Karpas-422 (cell line): ENCODE results near the gene IQGAP1. TPM values are rescaled to one million over a fixed set of nuclear protein-coding genes. Genes with fewer than 3 reads are reported as not detected.
"Not testable (repeated sequence)": the region's sequence is repeated elsewhere in the genome, so short reads cannot be mapped to it uniquely, and the experiment has no call there.

ENCODE experiments used
- DNase-seq: peaks from one replicate; pipeline ENCODE4 v3.0.0-alpha.2; 2015
- H2AFZ ChIP-seq: fragments of 200-600 bp; sonication (generic); 2 replicates; pipeline ENCODE4 v1.6.1; 2014; ENCODE audit warnings: antibody characterized with exemption, low read length, mixed read lengths
- H3K27ac ChIP-seq: fragments of 200-600 bp; sonication (generic); 2 replicates; pipeline ENCODE4 v1.5.1; 2014; ENCODE audit warnings: mild to moderate bottlenecking, low read length, moderate library complexity
- H3K27me3 ChIP-seq: fragments of 200-600 bp; sonication (generic); 2 replicates; pipeline ENCODE4 v1.6.1; 2014; ENCODE audit warnings: low read length, mixed read lengths
- H3K36me3 ChIP-seq: fragments of 200-600 bp; sonication (generic); 2 replicates; pipeline ENCODE4 v1.6.1; 2014; ENCODE audit warnings: low read length, mixed read lengths; ENCODE audit not compliant: insufficient read depth
- H3K4me1 ChIP-seq: fragments of 200-600 bp; sonication (generic); 2 replicates; pipeline ENCODE4 v1.6.1; 2014; ENCODE audit warnings: mild to moderate bottlenecking, low read length, mixed read lengths
- H3K4me2 ChIP-seq: fragments of 200-600 bp; sonication (generic); 2 replicates; pipeline ENCODE4 v1.6.1; 2014; ENCODE audit warnings: low read length, low read depth, mild to moderate bottlenecking; ENCODE audit not compliant: poor library complexity, severe bottlenecking
- H3K4me3 ChIP-seq: fragments of 200-600 bp; sonication (generic); 2 replicates; pipeline ENCODE4 v1.5.1; 2014; ENCODE audit warnings: mild to moderate bottlenecking, antibody characterized with exemption, low read length, mixed read lengths
- H3K79me2 ChIP-seq: fragments of 200-600 bp; sonication (generic); 2 replicates; pipeline ENCODE4 v1.6.1; 2014; ENCODE audit warnings: mild to moderate bottlenecking, low read length, mixed read lengths
- H3K9ac ChIP-seq: fragments of 200-600 bp; sonication (generic); 2 replicates; pipeline ENCODE4 v1.6.0; 2014; ENCODE audit warnings: low read length
- H3K9me2 ChIP-seq: fragments of 200-600 bp; sonication (generic), shearing (Covaris generic); replicated peaks from 2 replicates; pipeline ENCODE4 v1.6.0; 2014; ENCODE audit warnings: mild to moderate bottlenecking, low read length, moderate library complexity; ENCODE audit not compliant: insufficient read depth
- H3K9me3 ChIP-seq: fragments of 300-700, 200-600 bp; sonication (generic); 2 replicates; pipeline ENCODE4 v1.6.1; 2014; ENCODE audit warnings: low read length, mixed read lengths
- H4K20me1 ChIP-seq: fragments of 200-600 bp; sonication (generic); 2 replicates; pipeline ENCODE4 v1.6.1; 2014; ENCODE audit warnings: mild to moderate bottlenecking, antibody characterized with exemption, low read length, low read depth; ENCODE audit not compliant: insufficient read depth
- total RNA-seq: library from RNA; depleted of rRNA; stranded (reverse); fragments of >200 nt; shearing (Covaris generic); gene quantifications from 2 replicates; pipeline ENCODE4 v1.2.3, GENCODE V29; 2014; ENCODE audit warnings: low replicate concordance

The IQGAP1 gene
- total RNA-seq, 1 experiment from 2014 or later: 122 TPM

GRCh38 chr15:90495067-90495466 is 107.0 kb downstream of the IQGAP1 start:
- H3K9ac ChIP-seq: no peak overlapping the region
- no peaks in the 10 kb centered on the region for H3K4me1 ChIP-seq
- H3K4me2 ChIP-seq: no peak overlapping the region
- H3K9me3 ChIP-seq: no peaks in the 10 kb centered on the region
- no peaks in the 10 kb centered on the region for H3K79me2 ChIP-seq
- H3K9me2 ChIP-seq: no peaks in the 10 kb centered on the region
- H4K20me1 ChIP-seq: no peaks in the 10 kb centered on the region
- H2AFZ ChIP-seq: no peak overlapping the region
- H3K27ac ChIP-seq: no peak overlapping the region
- no peaks in the 10 kb centered on the region for H3K27me3 ChIP-seq
- H3K36me3 ChIP-seq: peaks cover 9% of the 10 kb centered on the region; the same call in 1 of the 2 replicates
- DNase-seq: no peak
- H3K4me3 ChIP-seq: no peak overlapping the region

- Histone ChIP-seq H3K4me3 (no peak overlapping the region), H3K9me3 (no peaks in the 10 kb centered on the region), H2AFZ (no peak overlapping the region), H3K27me3 (no peaks in the 10 kb centered on the region), H3K4me1 (no peaks in the 10 kb centered on the region), H3K36me3 (peaks cover 9% of the 10 kb centered on the region; the same call in 1 of the 2 replicates), H3K9me2 (no peaks in the 10 kb centered on the region), H4K20me1 (no peaks in the 10 kb centered on the region), H3K4me2 (no peak overlapping the region), H3K27ac (no peak overlapping the region), H3K79me2 (no peaks in the 10 kb centered on the region), H3K9ac (no peak overlapping the region)
- DNase-seq: no peak
Observed at GRCh38 chr15:90496791-90497190, 108.7 kb downstream of the IQGAP1 start.

DNA sequence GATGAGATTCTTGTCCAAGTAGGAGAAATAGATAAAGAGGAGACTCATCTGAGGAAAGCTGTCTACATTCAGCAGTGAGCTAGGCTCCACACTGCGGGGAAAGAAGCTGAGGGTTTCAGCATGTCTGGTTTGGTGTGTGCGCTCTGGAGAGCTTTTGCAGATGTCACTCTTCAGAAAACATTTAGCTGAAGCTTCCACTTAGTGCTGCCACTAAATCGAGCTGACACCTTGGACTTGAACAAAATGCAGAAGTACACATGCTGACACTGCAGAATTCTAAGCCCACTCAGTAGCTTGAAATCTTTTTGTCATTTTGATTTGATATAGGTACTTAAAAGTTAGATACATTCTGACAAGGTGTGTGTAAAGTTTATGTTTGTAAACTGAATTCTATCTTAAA is 109.3 kb downstream of the IQGAP1 start:
- no peaks in the 10 kb centered on the region for H3K27me3 ChIP-seq
- peaks cover 9% of the 10 kb centered on the region; the same call in 1 of the 2 replicates for H3K36me3 ChIP-seq
- H4K20me1 ChIP-seq: no peaks in the 10 kb centered on the region
- H3K4me2 ChIP-seq: no peak overlapping the region
- H3K9ac ChIP-seq: no peak overlapping the region
- H3K9me3 ChIP-seq: no peaks in the 10 kb centered on the region
- no peak overlapping the region for H3K27ac ChIP-seq
- H3K9me2 ChIP-seq: no peaks in the 10 kb centered on the region
- H2AFZ ChIP-seq: no peak overlapping the region
- DNase-seq: no peak
- no peaks in the 10 kb centered on the region for H3K79me2 ChIP-seq
- no peak overlapping the region for H3K4me3 ChIP-seq
- H3K4me1 ChIP-seq: no peaks in the 10 kb centered on the region

DNA sequence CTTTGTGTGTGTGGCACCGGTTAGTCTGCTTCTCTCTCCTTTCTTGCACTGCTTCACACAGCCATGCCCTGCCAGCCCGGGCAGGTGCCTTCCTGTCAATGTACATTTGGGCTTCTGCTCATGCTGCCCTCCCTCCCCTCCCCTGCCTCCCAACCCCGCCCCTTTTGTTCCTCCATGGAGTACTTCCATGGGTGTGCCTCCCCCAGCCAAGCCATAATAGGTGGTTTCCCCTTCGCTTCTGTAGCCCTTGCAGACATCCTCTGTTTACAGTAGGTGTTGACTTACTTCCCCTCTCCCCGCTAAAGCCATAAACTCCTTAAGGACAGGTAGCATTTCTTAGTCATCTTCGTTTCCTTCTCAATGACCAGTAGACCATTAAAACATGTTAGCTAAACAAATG is 109.9 kb downstream of the IQGAP1 start:
- Histone ChIP-seq H3K36me3 (peaks cover 4% of the 10 kb centered on the region; the same call in 1 of the 2 replicates), H3K9me2 (no peaks in the 10 kb centered on the region), H3K79me2 (no peaks in the 10 kb centered on the region), H3K27ac (no peak overlapping the region), H3K4me3 (no peak overlapping the region), H3K9ac (no peak overlapping the region), H3K4me1 (no peaks in the 10 kb centered on the region), H2AFZ (no peak overlapping the region), H4K20me1 (no peaks in the 10 kb centered on the region), H3K4me2 (no peak overlapping the region), H3K9me3 (no peaks in the 10 kb centered on the region), H3K27me3 (no peaks in the 10 kb centered on the region)
- DNase-seq: no peak

DNA sequence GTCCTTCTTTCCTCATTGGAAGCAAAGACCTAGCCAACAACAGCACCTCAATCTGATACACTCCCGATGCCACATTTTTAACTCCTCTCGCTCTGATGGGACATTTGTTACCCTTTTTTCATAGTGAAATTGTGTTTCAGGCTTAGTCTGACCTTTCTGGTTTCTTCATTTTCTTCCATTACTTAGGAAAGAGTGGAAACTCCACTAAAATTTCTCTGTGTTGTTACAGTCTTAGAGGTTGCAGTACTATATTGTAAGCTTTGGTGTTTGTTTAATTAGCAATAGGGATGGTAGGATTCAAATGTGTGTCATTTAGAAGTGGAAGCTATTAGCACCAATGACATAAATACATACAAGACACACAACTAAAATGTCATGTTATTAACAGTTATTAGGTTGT is 112.1 kb downstream of the IQGAP1 start:
- no peaks in the 10 kb centered on the region; the same call in 1 of the 2 replicates for H3K36me3 ChIP-seq
- no peak overlapping the region for H3K9ac ChIP-seq
- no peak overlapping the region for H3K27ac ChIP-seq
- no peak overlapping the region for H3K4me3 ChIP-seq
- no peak for DNase-seq
- no peaks in the 10 kb centered on the region for H3K9me3 ChIP-seq
- H4K20me1 ChIP-seq: no peaks in the 10 kb centered on the region
- no peaks in the 10 kb centered on the region for H3K27me3 ChIP-seq
- H3K79me2 ChIP-seq: no peaks in the 10 kb centered on the region
- no peaks in the 10 kb centered on the region for H3K4me1 ChIP-seq
- no peak overlapping the region for H2AFZ ChIP-seq
- no peaks in the 10 kb centered on the region for H3K9me2 ChIP-seq
- no peak overlapping the region for H3K4me2 ChIP-seq

DNA sequence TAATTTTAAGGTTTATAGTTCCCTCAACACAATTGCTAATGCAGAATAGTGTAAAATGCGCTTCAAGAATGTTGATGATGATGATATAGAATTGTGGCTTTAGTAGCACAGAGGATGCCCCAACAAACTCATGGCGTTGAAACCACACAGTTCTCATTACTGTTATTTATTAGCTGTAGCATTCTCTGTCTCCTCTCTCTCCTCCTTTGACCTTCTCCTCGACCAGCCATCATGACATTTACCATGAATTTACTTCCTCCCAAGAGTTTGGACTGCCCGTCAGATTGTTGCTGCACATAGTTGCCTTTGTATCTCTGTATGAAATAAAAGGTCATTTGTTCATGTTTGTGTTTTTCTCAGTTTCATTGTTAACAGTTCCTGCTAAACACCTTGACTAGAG is 113.9 kb downstream of the IQGAP1 start:
- DNase-seq: no peak
- H3K27me3 ChIP-seq: no peaks in the 10 kb centered on the region
- H3K9ac ChIP-seq: no peak overlapping the region
- no peaks in the 10 kb centered on the region for H3K4me1 ChIP-seq
- no peak overlapping the region for H2AFZ ChIP-seq
- H3K9me2 ChIP-seq: no peaks in the 10 kb centered on the region
- no peaks in the 10 kb centered on the region; the same call in 1 of the 2 replicates for H3K36me3 ChIP-seq
- H3K27ac ChIP-seq: no peak overlapping the region
- H4K20me1 ChIP-seq: no peaks in the 10 kb centered on the region
- no peaks in the 10 kb centered on the region for H3K9me3 ChIP-seq
- no peak overlapping the region for H3K4me2 ChIP-seq
- no peaks in the 10 kb centered on the region for H3K79me2 ChIP-seq
- H3K4me3 ChIP-seq: no peak overlapping the region

- not testable (repeated sequence) for H3K9ac ChIP-seq, H3K27me3 ChIP-seq, DNase-seq, H3K79me2 ChIP-seq, H3K4me1 ChIP-seq, H3K27ac ChIP-seq, H3K36me3 ChIP-seq, H3K9me2 ChIP-seq, H3K4me2 ChIP-seq, H2AFZ ChIP-seq, H4K20me1 ChIP-seq, H3K9me3 ChIP-seq, H3K4me3 ChIP-seq
Observed at GRCh38 chr15:90510781-90511180, 122.7 kb downstream of the IQGAP1 start.

DNA sequence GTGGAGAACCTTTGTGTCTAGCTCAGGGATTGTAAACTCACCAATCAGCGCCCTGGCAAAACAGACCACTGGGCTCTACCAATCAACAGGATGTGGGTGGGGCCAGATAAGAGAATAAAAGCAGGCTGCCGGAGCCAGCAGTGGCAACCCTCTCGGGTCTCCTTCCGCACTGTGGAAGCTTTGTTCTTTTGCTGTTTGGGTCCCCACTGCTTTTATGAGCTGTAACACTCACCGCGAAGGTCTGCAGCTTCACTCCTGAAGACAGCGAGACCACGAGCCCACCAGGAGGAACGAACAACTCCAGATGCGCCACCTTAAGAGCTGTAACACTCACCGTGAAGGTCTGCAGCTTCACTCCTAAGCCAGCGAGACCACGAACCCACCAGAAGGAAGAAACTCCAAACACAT is 123.2 kb downstream of the IQGAP1 start:
- H3K27ac ChIP-seq, H3K27me3 ChIP-seq, H2AFZ ChIP-seq, H4K20me1 ChIP-seq, H3K4me3 ChIP-seq, H3K36me3 ChIP-seq, H3K9ac ChIP-seq, H3K9me3 ChIP-seq, H3K79me2 ChIP-seq, DNase-seq, H3K4me2 ChIP-seq, H3K9me2 ChIP-seq, H3K4me1 ChIP-seq: not testable (repeated sequence)

- no peak for DNase-seq
- Histone ChIP-seq H3K9ac (no peak overlapping the region), H3K4me3 (no peak overlapping the region), H3K4me2 (no peak overlapping the region), H3K4me1 (peaks cover 7% of the 10 kb centered on the region), H4K20me1 (no peaks in the 10 kb centered on the region), H3K27ac (no peak overlapping the region), H3K79me2 (no peaks in the 10 kb centered on the region), H2AFZ (no peak overlapping the region), H3K36me3 (no peaks in the 10 kb centered on the region), H3K9me2 (no peaks in the 10 kb centered on the region), H3K27me3 (no peaks in the 10 kb centered on the region), H3K9me3 (no peaks in the 10 kb centered on the region)
Observed at GRCh38 chr15:90512276-90512675, 124.2 kb downstream of the IQGAP1 start.
